Peyer's patch (tissue), 4 donors: ENCODE results near the gene BCAS1.

Experiments
- CTCF ChIP-seq, 6 experiments: fragments of 450-650 bp in 4 of 6; fragments of 200-600 bp in 2 of 6; sonication (generic) in 1 of 6; IDR thresholded peaks; one replicate each; pipeline ENCODE4 v1.5.1; 2017 to 2019; ENCODE audit warnings: antibody characterized with exemption in 6 of 6, mild to moderate bottlenecking in 3 of 6, moderate library complexity in 1 of 6
- POLR2A ChIP-seq, 2 donors: fragments of 450-650 bp; IDR thresholded peaks; one replicate each; pipeline ENCODE4 v1.5.1; 2017; ENCODE audit warnings: antibody characterized with exemption in 2 of 2, mild to moderate bottlenecking in 2 of 2, moderate library complexity in 2 of 2

GRCh38 chr20:53939572-53940359, 130.6 kb downstream of the BCAS1 start:
- peak; percentile 55 to 93 (median 74) for TF ChIP-seq CTCF (IDR thresholded peaks at IDR 0.05)
- TF ChIP-seq POLR2A (IDR thresholded peaks at IDR 0.05), result no peak
